Mesenchymal stem cell (in vitro differentiated cells and primary cell): Measurements from ENCODE around the gene RFC5.
A peak's percentile ranks its signal among the peaks of the same experiment; 100 is the strongest.

ENCODE experiments used
- DNase-seq: peaks from one replicate; pipeline ENCODE4 v3.0.0-alpha.2; 2013
- H2AFZ ChIP-seq: one replicate; pipeline ENCODE4 v1.6.1; 2013; ENCODE audit warnings: low read depth, mild to moderate bottlenecking, control low read depth, inconsistent platforms, low read length, moderate library complexity
- H2AK5ac ChIP-seq: 2 replicates; pipeline ENCODE4 v1.6.1; 2013; ENCODE audit warnings: low read length, moderate library complexity, mild to moderate bottlenecking, inconsistent platforms; ENCODE audit not compliant: severe bottlenecking
- H2BK120ac ChIP-seq: one replicate; pipeline ENCODE4 v1.6.1; 2013; ENCODE audit warnings: low read depth, mild to moderate bottlenecking, inconsistent platforms, low read length, moderate library complexity
- H2BK12ac ChIP-seq, 2 experiments: one replicate each; pipeline ENCODE4 v1.6.1; 2013; ENCODE audit warnings: inconsistent platforms in 2 of 2, low read length in 2 of 2, mild to moderate bottlenecking in 2 of 2, moderate library complexity in 2 of 2, control low read depth in 1 of 2
- H2BK15ac ChIP-seq: one replicate; pipeline ENCODE4 v1.6.1; 2013; ENCODE audit warnings: mild to moderate bottlenecking, low read depth, inconsistent platforms; ENCODE audit not compliant: poor library complexity, severe bottlenecking
- H2BK5ac ChIP-seq: 2 replicates; pipeline ENCODE4 v1.6.1; 2013; ENCODE audit warnings: low read depth, mild to moderate bottlenecking, low read length, control low read depth, inconsistent platforms; ENCODE audit not compliant: poor library complexity, severe bottlenecking
- H3K14ac ChIP-seq, 2 experiments: one replicate each; pipeline ENCODE4 v1.6.1; 2013; ENCODE audit warnings: inconsistent platforms in 2 of 2, low read length in 2 of 2, control low read depth in 1 of 2, mild to moderate bottlenecking in 1 of 2, moderate library complexity in 1 of 2
- H3K18ac ChIP-seq, 2 experiments: one replicate each; pipeline ENCODE4 v1.6.1; 2013; ENCODE audit warnings: inconsistent platforms in 2 of 2, low read length in 2 of 2, control low read depth in 1 of 2, low read depth in 1 of 2, mild to moderate bottlenecking in 1 of 2
- H3K23ac ChIP-seq, 2 experiments: one replicate each; pipeline ENCODE4 v1.6.1; 2013; ENCODE audit warnings: inconsistent platforms in 2 of 2, low read length in 2 of 2, mild to moderate bottlenecking in 2 of 2, moderate library complexity in 2 of 2, control low read depth in 1 of 2
- H3K27ac ChIP-seq: 2 replicates; pipeline ENCODE4 v1.5.1; 2013; ENCODE audit warnings: mild to moderate bottlenecking, moderate library complexity, low read length, control low read depth, inconsistent platforms; ENCODE audit not compliant: poor library complexity, severe bottlenecking
- H3K27me3 ChIP-seq, 2 experiments: 2 replicates each; pipeline versions ENCODE4 v1.6.1 to v1.7.0; 2013; ENCODE audit warnings: low read length in 2 of 2, mild to moderate bottlenecking in 2 of 2, moderate library complexity in 2 of 2, control low read depth in 1 of 2, inconsistent platforms in 1 of 2; ENCODE audit not compliant: control insufficient read depth in 1 of 2, insufficient read depth in 1 of 2
- H3K36me3 ChIP-seq, 2 experiments: 2 replicates each; pipeline versions ENCODE4 v1.6.1 to v1.7.0; 2013; ENCODE audit warnings: low read length in 2 of 2, control low read depth in 1 of 2, inconsistent platforms in 1 of 2, low read depth in 1 of 2, mild to moderate bottlenecking in 1 of 2; ENCODE audit not compliant: insufficient read depth in 2 of 2, control insufficient read depth in 1 of 2
- H3K4ac ChIP-seq, 2 experiments: one replicate each; pipeline ENCODE4 v1.6.1; 2013; ENCODE audit warnings: inconsistent platforms in 2 of 2, low read length in 2 of 2, mild to moderate bottlenecking in 2 of 2, moderate library complexity in 2 of 2, control low read depth in 1 of 2, low read depth in 1 of 2
- H3K4me1 ChIP-seq: 2 replicates; pipeline ENCODE4 v1.6.1; 2013; ENCODE audit warnings: low read depth, low read length, control low read depth; ENCODE audit not compliant: control insufficient read depth, insufficient read depth
- H3K4me2 ChIP-seq: 2 replicates; pipeline ENCODE4 v1.6.1; 2013; ENCODE audit warnings: low read length, mild to moderate bottlenecking, inconsistent platforms; ENCODE audit not compliant: poor library complexity, severe bottlenecking
- H3K4me3 ChIP-seq, 2 experiments: 2 replicates each; pipeline versions ENCODE4 v1.5.1 to v1.7.0; 2013; ENCODE audit warnings: low read length in 2 of 2, mild to moderate bottlenecking in 2 of 2, control low read depth in 1 of 2, low read depth in 1 of 2; ENCODE audit not compliant: insufficient read depth in 1 of 2
- H3K79me1 ChIP-seq: replicated peaks from 2 replicates; pipeline ENCODE4 v1.6.1; 2013; ENCODE audit warnings: mild to moderate bottlenecking, control low read depth, low read length, inconsistent platforms; ENCODE audit not compliant: poor library complexity, severe bottlenecking
- H3K9ac ChIP-seq: 2 replicates; pipeline ENCODE4 v1.7.0; 2013; ENCODE audit warnings: mild to moderate bottlenecking, low read length, moderate library complexity
- H3K9me3 ChIP-seq: 2 replicates; pipeline ENCODE4 v1.7.0; 2013; ENCODE audit warnings: mild to moderate bottlenecking, low read length; ENCODE audit not compliant: control insufficient read depth
- H4K8ac ChIP-seq: one replicate; pipeline ENCODE4 v1.6.1; 2013; ENCODE audit warnings: inconsistent platforms, mild to moderate bottlenecking, low read length, moderate library complexity
- H4K91ac ChIP-seq: one replicate; pipeline ENCODE4 v1.6.1; 2013; ENCODE audit warnings: mild to moderate bottlenecking, low read length, inconsistent platforms
- WGBS: methylation state at CpG from one replicate; pipeline ENCODE4 v1.1.7; 2013; ENCODE audit warnings: mixed read lengths; 5-methylcytosine and 5-hydroxymethylcytosine counted together

The RFC5 gene

DNA sequence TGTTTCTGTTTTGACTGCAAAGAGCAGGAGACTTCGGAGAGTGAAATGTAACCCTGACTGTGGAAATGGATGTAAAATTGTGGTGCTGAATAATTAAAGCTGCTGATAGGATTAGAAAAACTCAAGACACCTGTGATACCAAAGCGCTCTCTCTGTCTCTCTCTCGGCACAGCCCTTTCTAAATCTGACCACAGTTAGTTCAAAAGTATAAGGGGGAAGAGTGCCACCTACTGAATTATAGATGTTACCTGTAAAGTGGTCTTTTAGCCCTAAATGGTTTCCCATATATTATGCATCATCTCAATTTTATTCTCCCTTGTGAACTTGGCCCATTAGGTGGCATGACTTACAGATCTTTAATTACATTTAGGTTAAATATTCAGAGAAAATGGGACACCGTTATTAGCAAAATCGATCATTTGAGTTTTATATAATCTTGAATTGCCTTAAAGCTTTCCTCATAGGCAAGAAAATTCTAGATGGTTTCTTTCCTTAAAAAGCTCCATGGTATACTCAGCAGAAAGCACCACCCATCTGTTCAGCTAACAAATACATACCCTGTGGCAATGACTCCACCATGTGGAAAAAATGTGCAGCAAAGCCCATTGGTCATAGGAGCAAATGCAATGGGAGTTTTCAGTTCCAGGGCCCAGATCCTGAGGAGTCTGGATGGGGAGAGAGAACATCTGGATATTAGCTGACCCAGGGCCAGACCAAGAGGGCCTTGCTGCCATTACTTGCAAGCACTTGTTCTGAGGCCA lies 18.1 kb downstream of the RFC5 start:
- Histone ChIP-seq H4K8ac (no peak overlapping the region), H3K14ac (no peak overlapping the region)
- WGBS = 100% methylated on average over 1 of the region's 5 CpGs

GRCh38 chr12:118035190-118036041 lies 18.9 kb downstream of the RFC5 start:
- Histone ChIP-seq H3K14ac (no peak overlapping the region), H3K9me3 (no peaks in the 10 kb centered on the region), H3K4ac (no peak overlapping the region), H3K79me1 (peaks cover 29% of the 10 kb centered on the region), H3K9ac (peak overlapping the region; percentile 42), H3K18ac (no peak overlapping the region), H2BK120ac (no peak overlapping the region), H2AFZ (no peak overlapping the region), H3K4me2 (no peak overlapping the region), H3K4me3 (no peak overlapping the region), H3K27me3 (no peaks in the 10 kb centered on the region), H4K8ac (no peak overlapping the region), H3K27ac (no peak overlapping the region), H2BK12ac (no peak overlapping the region), H4K91ac (no peak overlapping the region), H2BK15ac (no peak overlapping the region), H2AK5ac (no peak overlapping the region), H3K23ac (no peak overlapping the region), H3K4me1 (no peaks in the 10 kb centered on the region), H2BK5ac (no peak overlapping the region), H3K36me3 (peaks cover 58 to 98% of the 10 kb centered on the region in 2 experiments)
- DNase-seq = no peak
- WGBS = 97% methylated on average over 9 of the region's 9 CpGs

More for the DNA sequence above, 18.1 kb downstream of the RFC5 start:
- H3K36me3 ChIP-seq = peaks cover 51 to 98% of the 10 kb centered on the region in 2 experiments
- H4K91ac ChIP-seq = no peak overlapping the region
- peak overlapping the region; percentile 47 for H3K9ac ChIP-seq
- no peak overlapping the region for H3K4ac ChIP-seq
- H3K9me3 ChIP-seq = no peaks in the 10 kb centered on the region
- H2BK5ac ChIP-seq = no peak overlapping the region
- no peaks in the 10 kb centered on the region for H3K27me3 ChIP-seq
- peak; percentile 60 for DNase-seq
- no peak overlapping the region for H3K23ac ChIP-seq
- no peak overlapping the region for H2BK15ac ChIP-seq
- H2BK120ac ChIP-seq = no peak overlapping the region
- peaks cover 24% of the 10 kb centered on the region for H3K79me1 ChIP-seq
- H2BK12ac ChIP-seq = no peak overlapping the region
- no peak overlapping the region for H2AK5ac ChIP-seq
- H3K27ac ChIP-seq = no peak overlapping the region
- no peak overlapping the region for H2AFZ ChIP-seq
- no peak overlapping the region for H3K18ac ChIP-seq
- H3K4me2 ChIP-seq = no peak overlapping the region
- H3K4me1 ChIP-seq = no peaks in the 10 kb centered on the region
- peak overlapping the region in 1 of 2 experiments; percentile 51 for H3K4me3 ChIP-seq

GRCh38 chr12:118036672-118037411 lies 20.3 kb downstream of the RFC5 start:
- Histone ChIP-seq H3K4me3 (no peak overlapping the region), H2BK120ac (no peak overlapping the region), H2AK5ac (no peak overlapping the region), H3K27me3 (no peaks in the 10 kb centered on the region), H2BK12ac (no peak overlapping the region), H4K91ac (no peak overlapping the region), H4K8ac (no peak overlapping the region), H3K23ac (no peak overlapping the region), H3K4me1 (no peaks in the 10 kb centered on the region), H3K27ac (no peak overlapping the region), H3K9ac (no peak overlapping the region), H3K4me2 (no peak overlapping the region), H3K9me3 (no peaks in the 10 kb centered on the region), H3K36me3 (peaks cover 62 to 95% of the 10 kb centered on the region in 2 experiments), H3K4ac (no peak overlapping the region), H3K79me1 (peaks cover 33% of the 10 kb centered on the region), H2BK15ac (no peak overlapping the region), H3K14ac (no peak overlapping the region), H2BK5ac (no peak overlapping the region), H3K18ac (no peak overlapping the region), H2AFZ (no peak overlapping the region)
- 95% methylated on average over 11 of the region's 11 CpGs for WGBS
- no peak for DNase-seq
